Testis (tissue), 3 donors: ENCODE results near the gene CD244. TPM values are rescaled to one million over a fixed set of nuclear protein-coding genes. Genes with fewer than 3 reads are reported as not detected.

Experiments used
- DNase-seq: peaks from one replicate; pipeline ENCODE4 v3.0.0-alpha.2; 2019
- H3K27ac ChIP-seq, 2 donors: fragments of 200-600 bp; sonication (generic); one replicate each; pipeline ENCODE4 v1.5.1; 2019
- H3K27me3 ChIP-seq: fragments of 200-600 bp; sonication (generic); one replicate; pipeline ENCODE4 v1.5.1; 2019
- H3K36me3 ChIP-seq: fragments of 200-600 bp; sonication (generic); one replicate; pipeline ENCODE4 v1.5.1; 2017; ENCODE audit warnings: low read depth; ENCODE audit errors: missing control alignments
- H3K4me1 ChIP-seq: fragments of 200-600 bp; sonication (generic); one replicate; pipeline ENCODE4 v1.5.1; 2019
- H3K4me3 ChIP-seq, 2 donors: fragments of 200-600 bp; sonication (generic); one replicate each; pipeline ENCODE4 v1.5.1; 2017 to 2019
- H3K9me3 ChIP-seq: fragments of 200-600 bp; sonication (generic); one replicate; pipeline ENCODE4 v1.5.1; 2017
- CTCF ChIP-seq, 3 experiments: fragments of 450-650 bp in 2 of 3; fragments of 200-600 bp in 1 of 3; sonication (generic) in 1 of 3; IDR thresholded peaks; one replicate each; pipeline ENCODE4 v1.5.1; 2016 to 2019; ENCODE audit warnings: antibody characterized with exemption in 3 of 3, mild to moderate bottlenecking in 2 of 3, moderate library complexity in 1 of 3
- POLR2A ChIP-seq: fragments of 450-650 bp; IDR thresholded peaks from one replicate; pipeline ENCODE4 v1.6.1; 2017; ENCODE audit warnings: antibody characterized with exemption, mild to moderate bottlenecking, moderate library complexity
- WGBS, 2 donors: methylation state at CpG; one replicate each; pipeline ENCODE4 v1.1.5; 2018; 5-methylcytosine and 5-hydroxymethylcytosine counted together
- intact Hi-C: fragments of 100-400 bp; cut with DNase I; formaldehyde crosslinking; loops from one replicate; pipeline ENCODE4 v1.15.1; 2023; ENCODE audit warnings: low total_unique reads
- polyA plus RNA-seq: library from polyadenylated mRNA; stranded (reverse); fragments of 350-450 nt; fragmentation: Illumina TruSeq; extraction: RNeasy Lipid Tissue Mini Kit (QIAGEN cat#74804); gene quantifications from one replicate; pipeline ENCODE4 v1.2.3, GENCODE V29; 2014; ENCODE audit warnings: low read depth, low replicate concordance; ENCODE audit not compliant: insufficient read depth
- total RNA-seq, 2 donors: library from RNA; depleted of rRNA; stranded (reverse); fragments of >200 nt; gene quantifications; one replicate each; pipeline ENCODE4 v1.2.3, GENCODE V29; 2016

Gene CD244
- total and polyA plus RNA-seq, 3 donors from 2014 or later: 1.4 to 2.4 (median 2.3) TPM

GRCh38 chr1:160814856-160815255, 47.8 kb downstream of the CD244 start:
- no peaks in the 10 kb centered on the region for H3K27me3 ChIP-seq
- no peak for TF ChIP-seq POLR2A
- intact Hi-C loops: no loop called here

GRCh38 chr1:160814316-160814715, 48.4 kb downstream of the CD244 start:
- H3K4me1 ChIP-seq: no peaks in the 10 kb centered on the region
- WGBS, 2 donors: 83 to 94% methylated on average over 6 of the region's 6 CpGs

More at GRCh38 chr1:160814856-160815255, 47.8 kb downstream of the CD244 start:
- no peak overlapping the region for H3K4me3 ChIP-seq
- no peak overlapping the region for H3K27ac ChIP-seq
- no peaks in the 10 kb centered on the region for H3K9me3 ChIP-seq
- no peaks in the 10 kb centered on the region for H3K36me3 ChIP-seq
- WGBS, 2 donors: 94% methylated on average over 8 of the region's 8 CpGs
- DNase-seq: no peak
- no peaks in the 10 kb centered on the region for H3K4me1 ChIP-seq

GRCh38 chr1:160813215-160813614, 49.5 kb downstream of the CD244 start:
- Histone ChIP-seq H3K27me3 (no peaks in the 10 kb centered on the region), H3K4me3 (no peak overlapping the region), H3K36me3 (no peaks in the 10 kb centered on the region), H3K9me3 (no peaks in the 10 kb centered on the region), H3K27ac (no peak overlapping the region), H3K4me1 (no peaks in the 10 kb centered on the region)
- intact Hi-C loops: no loop called here
- no peak for TF ChIP-seq CTCF (IDR thresholded peaks at IDR 0.05)
- no peak for TF ChIP-seq POLR2A
- no peak for DNase-seq
- WGBS, 2 donors: 86 to 90% methylated on average over 7 of the region's 7 CpGs

More at GRCh38 chr1:160814316-160814715, 48.4 kb downstream of the CD244 start:
- no peaks in the 10 kb centered on the region for H3K27me3 ChIP-seq
- H3K4me3 ChIP-seq: no peak overlapping the region
- no peaks in the 10 kb centered on the region for H3K9me3 ChIP-seq
- no peak overlapping the region for H3K27ac ChIP-seq
- intact Hi-C loops: no loop called here
- no peak for TF ChIP-seq CTCF (IDR thresholded peaks at IDR 0.05)
- TF ChIP-seq POLR2A: no peak
- no peaks in the 10 kb centered on the region for H3K36me3 ChIP-seq
- DNase-seq: no peak

- 83 to 92% methylated on average over 2 of the region's 2 CpGs for WGBS, 2 donors
- no peak for DNase-seq
- intact Hi-C loops: no loop called here
- Histone ChIP-seq H3K4me1 (no peaks in the 10 kb centered on the region), H3K27me3 (no peaks in the 10 kb centered on the region), H3K9me3 (no peaks in the 10 kb centered on the region), H3K4me3 (no peak overlapping the region), H3K27ac (no peak overlapping the region), H3K36me3 (no peaks in the 10 kb centered on the region)
- no peak for TF ChIP-seq POLR2A
- TF ChIP-seq CTCF (IDR thresholded peaks at IDR 0.05): no peak
These were observed 51.5 kb downstream of the CD244 start for GRCh38 chr1:160811147-160811546.

GRCh38 chr1:160810486-160810885, 52.2 kb downstream of the CD244 start:
- 58 to 78% methylated on average over 1 of the region's 1 CpG for WGBS, 2 donors
- DNase-seq: no peak
- H3K4me3 ChIP-seq: no peak overlapping the region
- H3K4me1 ChIP-seq: no peaks in the 10 kb centered on the region
- H3K36me3 ChIP-seq: no peaks in the 10 kb centered on the region
- TF ChIP-seq POLR2A: no peak
- TF ChIP-seq CTCF (IDR thresholded peaks at IDR 0.05): no peak
- no peak overlapping the region for H3K27ac ChIP-seq
- intact Hi-C loops: no loop called here
- H3K27me3 ChIP-seq: no peaks in the 10 kb centered on the region
- no peaks in the 10 kb centered on the region for H3K9me3 ChIP-seq
